ENCODE results near the gene PTCH1.

PTCH1 gene

DNA sequence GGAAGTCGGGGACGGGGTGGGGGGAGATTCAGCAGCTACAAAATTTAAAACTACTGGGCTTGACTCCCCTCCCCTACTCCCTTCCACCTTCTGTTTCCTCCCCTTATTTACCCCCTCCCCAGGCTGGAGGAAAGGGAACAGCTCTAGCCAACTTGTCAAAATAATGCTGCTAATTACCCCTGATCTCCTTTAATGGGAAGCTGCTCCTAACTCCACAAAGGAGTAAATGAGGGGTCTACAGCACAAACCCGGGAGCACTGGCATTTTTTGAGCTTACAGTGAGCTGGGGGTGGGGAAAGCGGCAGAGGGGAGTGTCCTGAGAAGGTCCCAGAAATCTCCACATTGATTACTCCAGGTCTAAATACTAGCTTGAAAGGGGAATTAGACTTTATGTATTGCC is 3.1 kb downstream of the PTCH1 start:
- no peak for DNase-seq

DNA sequence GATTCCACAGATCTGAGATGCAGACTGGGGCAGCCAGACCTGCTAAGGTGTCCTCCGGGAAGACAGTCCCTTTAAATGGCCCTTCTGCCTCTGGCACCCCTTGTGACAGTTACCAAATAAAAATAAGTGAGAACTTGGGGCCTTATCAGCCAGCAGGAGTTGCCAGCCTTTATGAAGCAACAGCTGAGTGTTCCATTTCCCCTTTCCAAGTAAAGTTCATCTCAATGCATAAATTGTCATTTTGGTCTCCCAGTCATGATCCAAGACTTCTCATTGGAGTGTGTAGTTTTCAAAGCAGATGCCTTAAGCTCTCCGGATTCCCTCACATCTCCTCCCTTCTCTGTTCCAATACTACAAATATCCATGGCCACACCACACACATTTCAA is 4.1 kb downstream of the PTCH1 start:
- DNase-seq, result no peak

DNA sequence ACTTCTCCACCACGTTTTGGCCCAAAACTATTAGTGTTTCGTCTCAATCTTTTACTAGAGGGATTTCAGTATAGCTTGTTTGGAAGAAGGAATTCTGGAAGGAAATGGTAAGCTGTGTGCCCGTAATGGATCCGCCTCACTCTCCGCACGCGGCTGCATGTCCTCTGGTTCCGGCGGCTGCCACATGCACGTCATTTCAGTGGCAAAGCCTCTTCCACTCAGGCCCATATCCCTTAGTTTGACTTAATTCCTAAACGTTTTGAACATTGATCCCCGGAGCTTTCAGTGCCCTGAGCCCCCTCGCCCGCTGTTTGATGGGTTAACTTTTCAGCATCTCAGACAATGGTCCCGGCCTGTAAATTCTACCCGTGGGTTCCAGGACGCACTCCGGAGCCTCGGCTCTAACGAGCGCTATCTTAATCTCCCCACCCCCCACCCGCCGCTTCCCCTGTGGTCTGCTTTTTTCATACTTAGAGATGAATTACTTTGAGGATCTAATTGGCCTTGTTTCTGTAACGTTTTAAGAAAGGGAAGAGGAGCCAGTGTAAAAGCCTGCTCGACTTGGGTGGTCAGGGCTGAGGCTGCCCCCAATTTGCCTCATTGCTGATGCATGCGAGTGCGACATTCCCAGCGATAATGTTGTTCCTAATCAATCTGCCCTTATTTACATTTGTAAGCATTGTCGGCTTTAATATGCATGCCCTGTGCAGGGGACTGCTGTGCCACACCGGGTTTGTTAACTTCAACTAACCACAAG is 4.6 kb downstream of the PTCH1 start:
- peak in 4 of 56 donors; percentile 12 to 37 (median 27) for DNase-seq

DNA sequence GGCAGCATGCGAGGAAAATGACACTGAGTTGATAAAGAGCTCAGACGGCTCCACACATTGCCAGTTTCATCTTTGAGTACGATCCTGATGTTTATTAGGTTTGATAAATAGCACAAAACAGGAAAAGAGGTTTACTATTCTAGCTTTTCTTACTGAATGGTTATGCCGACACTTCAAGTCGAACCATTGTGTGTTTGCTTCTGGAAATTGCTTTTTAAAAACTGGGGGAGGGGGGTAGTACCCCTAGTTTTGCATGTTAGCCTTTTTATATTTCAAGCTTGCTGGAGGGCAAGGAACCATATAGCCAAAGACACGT is 5.2 kb downstream of the PTCH1 start:
- DNase-seq, result no peak

DNA sequence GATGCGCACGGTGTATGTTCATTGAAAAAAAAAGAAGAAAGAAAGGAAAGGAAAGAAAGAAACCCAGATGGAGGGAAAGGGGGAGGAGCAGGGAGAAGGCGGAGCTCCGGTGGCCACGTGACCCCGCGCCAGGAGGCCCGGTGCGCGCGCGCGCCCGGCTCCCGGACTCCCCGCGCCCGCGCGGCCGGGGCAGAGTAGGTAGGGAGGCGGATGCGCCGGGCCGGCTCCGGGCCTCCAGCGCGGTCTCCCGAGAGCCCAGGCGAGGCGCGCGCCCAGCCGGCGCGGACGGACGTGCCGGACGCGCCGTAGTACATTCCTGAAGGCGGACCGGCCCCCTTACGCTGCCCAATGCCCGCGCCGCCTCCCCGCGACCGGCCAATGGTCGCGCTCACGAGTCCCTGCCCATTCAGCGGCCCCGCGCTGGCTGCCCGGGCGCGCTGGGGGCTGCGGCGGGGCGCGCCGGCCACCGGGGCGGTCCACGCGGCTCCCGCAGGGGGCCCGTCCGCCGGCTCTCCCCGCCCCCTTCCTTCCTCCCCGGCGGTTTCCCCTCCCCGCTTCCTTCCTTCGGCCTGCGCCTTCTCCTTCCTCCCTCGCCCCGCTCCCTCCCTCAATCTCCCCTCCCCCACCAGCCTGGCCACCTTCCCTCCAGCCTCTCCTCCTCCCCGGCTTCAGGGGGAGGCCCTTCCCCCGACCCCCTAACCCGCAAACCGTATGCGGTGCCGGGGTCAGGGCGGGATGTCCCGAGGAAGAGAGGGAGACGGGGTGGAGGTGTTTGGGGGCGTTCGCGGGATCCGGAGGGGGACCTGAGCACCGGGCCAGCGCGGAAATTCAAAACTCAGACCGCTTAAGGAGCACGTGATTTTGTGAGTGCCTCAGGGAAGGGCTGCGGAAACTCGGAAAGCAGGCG is 5.8 kb downstream of the PTCH1 start:
- DNase-seq, result peak; percentile 21 to 92 (median 80)

DNA sequence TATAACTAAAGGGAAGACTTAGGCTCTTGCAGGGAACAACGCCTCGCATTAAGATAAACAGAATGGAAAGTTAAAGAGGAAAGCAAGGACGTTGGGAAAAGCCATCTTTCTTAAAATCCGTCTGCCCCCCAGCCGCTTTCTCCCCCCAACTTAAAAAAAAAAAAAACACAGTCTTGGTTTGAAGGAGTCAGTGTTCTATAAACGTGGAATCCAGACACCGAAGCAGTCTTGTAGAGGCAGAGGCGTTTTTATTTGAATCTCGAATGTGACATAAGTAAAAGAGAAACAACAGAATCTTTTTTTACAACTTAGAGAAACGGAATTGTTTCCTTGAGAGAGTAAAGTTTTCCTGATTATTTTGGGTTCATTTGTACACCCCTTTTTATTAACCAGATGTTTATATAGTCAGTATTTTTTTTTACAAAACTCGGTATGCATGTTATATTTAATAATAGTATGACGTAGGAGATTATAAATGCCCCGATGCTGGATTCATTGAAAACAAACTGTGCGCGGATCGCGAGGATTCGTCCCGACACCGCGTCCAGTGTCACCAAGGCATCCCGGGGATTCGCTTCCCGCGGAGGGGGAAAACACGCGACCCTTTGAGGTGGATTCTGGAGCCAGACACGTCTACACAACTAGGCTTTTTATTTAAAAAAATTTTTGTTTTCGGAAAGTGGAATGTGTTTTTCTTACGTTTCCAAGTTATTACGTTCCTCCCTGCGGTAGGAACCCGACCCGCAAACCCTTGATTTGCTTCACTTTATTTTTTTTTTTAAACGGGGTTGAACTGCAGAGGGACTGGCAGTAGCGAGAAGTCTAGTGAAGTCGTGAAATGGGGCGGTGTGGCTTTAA is 6.7 kb downstream of the PTCH1 start:
- DNase-seq, result peak in 7 of 56 donors; percentile 15 to 45 (median 36)

DNA sequence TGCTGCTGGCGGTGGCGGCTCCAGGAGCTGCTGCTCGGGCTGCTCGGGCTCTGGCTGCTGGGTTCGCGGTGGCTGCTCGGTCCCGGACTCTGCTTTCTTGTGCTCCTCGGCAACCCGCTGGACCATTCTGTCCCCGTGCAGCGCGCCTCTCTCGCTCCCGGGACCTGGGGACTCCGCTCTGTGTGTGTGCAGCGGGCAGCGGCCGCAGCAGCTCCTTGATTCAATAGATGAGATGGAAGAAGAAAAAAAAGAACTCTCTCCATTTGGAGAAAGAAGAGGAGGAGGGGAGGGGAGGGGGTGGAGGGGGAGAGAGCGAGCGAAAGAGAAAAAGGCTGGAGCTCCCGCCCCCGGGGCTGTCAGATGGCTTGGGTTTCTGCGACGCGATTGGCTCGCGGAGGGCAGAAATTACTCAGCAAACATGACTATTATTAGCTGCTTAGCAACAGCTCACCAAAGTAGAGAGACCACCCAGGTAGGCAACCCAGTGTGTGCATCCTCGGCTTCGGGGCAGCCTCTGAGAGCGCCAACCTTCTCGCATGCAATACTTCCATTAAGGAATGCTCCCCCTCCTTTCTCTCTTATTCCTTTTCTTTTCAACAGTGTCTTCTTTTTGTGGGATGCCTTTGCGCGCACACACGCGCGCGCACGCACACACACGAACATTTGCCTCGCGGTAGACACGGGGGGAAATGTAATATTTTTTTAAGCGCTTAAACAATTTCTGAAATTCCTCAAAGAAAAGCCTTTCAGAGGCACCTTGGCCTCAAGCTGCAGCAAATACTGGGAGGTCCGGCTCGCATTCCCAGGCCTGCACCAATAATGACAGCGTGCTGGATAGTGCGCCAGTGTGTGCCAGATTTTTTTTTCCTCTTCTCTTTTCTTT is 7.6 kb downstream of the PTCH1 start:
- peak; percentile 20 to 93 (median 83) for DNase-seq

DNA sequence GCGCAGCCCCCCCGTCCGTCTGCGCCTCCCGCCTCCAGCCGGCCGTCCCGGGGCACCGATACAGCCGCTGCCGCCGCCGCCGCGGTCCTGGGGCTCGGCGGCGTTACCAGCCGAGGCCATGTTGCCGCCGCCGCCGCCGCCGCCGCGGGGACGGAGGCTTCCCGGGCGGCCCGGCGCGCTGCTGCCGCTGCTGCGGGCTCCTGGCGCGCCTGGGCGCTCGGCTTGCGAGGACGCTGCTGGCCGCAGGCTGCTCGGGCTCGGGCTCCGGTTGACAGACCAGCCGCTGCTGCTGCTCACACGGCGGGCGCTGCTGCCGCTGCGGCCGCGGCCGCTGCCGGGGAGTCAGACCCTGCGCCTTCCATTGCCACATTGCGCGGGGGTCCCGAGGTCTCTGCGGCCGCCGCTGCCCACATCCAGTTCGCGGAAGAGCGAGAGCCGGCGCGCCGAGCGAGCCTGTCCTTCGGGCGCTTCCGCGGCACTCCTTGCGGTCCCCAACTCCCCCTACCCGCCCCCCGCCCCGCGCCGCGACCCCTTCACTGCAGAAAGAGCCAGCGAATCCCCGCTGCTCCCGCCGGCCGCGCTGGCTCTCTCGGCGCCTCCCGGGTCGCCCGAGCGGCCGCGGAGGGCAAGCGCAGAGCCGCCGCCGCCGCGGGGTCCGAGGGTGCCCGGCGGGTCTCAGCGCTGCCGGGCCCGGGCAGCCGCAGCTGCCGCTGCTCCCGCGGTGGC is 8.4 kb downstream of the PTCH1 start:
- peak in 3 of 56 donors; percentile 14 to 63 (median 44) for DNase-seq

DNA sequence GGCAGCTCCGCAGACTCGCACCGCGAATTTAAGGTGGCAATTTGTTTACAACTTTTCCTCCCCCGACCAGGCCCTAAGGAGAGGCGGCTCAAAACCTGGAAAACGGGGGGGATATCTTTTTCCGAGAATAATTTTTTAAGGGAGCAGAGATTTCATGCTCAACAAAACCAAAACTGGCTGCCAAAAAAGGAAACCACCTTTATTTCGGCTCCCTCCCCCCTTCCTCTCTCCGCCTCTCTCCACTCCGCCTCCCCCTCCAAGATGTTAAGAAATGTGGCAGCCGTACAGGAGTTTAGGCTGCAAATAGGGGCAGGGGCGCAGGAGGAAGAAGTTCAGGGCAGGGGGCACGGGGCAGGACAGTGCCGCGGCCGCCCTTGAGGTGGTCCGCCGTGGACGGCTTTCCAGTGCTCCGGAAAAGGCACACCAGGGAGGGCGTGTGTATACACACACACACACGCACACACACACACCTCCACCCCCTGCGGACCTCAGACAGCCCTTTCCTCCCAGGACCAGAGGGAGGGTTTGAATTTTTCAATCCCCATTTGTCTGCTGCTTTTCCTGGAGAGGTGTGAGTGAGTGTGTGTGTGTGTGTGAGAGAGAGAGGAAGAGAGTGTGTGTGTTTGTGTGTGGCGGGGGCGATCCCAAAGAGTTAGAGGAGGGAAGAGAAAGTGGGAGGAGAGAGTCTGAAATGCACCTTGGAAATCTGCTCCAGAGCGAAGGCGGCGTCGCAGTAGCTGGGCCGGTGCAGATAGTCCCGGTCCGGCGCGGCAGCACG is 9.1 kb downstream of the PTCH1 start:
- peak in 37 of 56 donors; percentile 42 to 86 (median 66) for DNase-seq

DNA sequence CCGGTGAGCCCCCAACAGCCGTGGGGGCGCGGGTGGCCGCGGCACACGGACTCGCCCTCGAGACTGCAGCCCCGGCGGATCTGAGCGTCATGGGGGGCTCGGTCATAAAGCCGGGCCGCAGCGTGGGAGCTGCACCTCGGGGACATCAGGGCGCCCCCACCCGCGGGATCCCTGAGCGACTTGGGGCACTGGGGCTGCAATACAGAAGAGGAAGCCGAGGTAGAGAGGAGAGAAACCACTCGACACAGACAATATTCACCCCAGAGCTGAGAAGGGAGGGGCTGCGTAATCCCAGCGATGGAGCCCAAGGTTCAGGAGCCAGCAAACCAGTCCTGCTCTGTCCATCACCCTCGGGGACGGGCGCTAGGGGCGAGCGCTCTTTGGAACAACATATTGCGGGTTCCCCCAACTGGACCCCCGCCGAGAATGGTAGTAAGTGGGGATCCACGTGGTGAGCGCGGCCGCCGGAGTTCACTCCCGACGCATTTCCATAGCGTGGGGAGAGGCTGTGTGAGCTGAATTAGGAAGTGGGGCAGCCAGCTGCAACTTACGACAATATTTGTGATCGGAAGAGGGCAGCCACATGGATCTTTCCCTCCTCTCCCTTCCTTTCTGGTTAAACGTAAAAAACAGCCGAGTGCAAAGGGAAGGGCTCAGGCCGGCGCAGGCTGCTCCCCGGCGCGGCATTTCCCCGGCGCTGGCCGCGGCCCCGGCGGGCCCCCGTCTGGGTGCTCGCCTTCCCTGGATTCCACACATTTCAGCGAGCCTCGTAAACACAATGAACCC is 9.9 kb downstream of the PTCH1 start:
- DNase-seq, result peak in 41 of 56 donors; percentile 39 to 85 (median 69)

DNA sequence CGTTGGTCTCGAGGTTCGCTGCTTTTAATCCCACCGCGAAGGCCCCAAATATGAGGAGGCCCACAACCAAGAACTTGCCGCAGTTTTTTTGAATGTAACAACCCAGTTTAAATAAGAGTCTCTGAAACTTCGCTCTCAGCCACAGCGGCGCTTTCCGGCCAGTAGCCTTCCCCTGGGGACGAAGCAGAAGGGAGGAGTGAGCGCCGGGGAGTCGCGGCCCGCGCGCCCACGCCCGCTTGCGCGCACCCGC is 10.4 kb downstream of the PTCH1 start:
- DNase-seq, result peak in 11 of 56 donors; percentile 24 to 70 (median 60)

DNA sequence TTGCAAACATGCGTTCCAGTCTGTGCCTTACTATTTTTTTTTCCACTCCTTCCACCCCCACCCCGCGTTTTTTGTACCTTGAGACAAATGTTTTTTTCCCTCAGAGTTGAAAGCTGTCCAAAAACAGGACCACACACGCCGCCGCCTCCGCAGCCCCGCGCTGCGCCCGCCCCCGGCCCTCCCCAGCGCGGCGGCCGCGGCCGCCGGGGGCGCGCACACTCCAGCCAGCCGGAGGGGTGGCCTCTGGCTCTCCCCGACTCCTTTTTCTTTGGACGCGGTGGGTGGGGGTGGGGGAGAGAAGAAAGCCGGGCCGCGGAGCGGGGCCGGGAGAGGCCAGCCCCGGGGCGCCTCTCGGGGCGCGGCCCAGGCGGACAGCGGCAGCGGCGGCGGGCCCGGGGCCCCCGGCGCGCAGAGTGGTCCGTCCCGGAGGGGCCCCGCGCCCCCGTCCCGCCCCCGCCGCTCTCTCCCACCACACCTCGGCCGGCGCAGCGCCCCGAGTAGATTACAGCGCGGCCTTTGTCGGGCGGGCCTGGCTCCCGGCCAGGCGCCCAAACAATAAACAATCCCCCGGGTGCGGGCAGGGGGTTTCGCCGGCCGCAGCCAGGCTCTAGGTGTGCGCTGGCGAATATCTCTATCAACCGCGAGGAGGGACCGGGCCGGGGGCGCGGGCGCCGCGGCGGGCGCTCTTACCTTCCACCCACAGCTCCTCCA is 10.9 kb downstream of the PTCH1 start:
- peak in 35 of 56 donors; percentile 35 to 85 (median 57) for DNase-seq

DNA sequence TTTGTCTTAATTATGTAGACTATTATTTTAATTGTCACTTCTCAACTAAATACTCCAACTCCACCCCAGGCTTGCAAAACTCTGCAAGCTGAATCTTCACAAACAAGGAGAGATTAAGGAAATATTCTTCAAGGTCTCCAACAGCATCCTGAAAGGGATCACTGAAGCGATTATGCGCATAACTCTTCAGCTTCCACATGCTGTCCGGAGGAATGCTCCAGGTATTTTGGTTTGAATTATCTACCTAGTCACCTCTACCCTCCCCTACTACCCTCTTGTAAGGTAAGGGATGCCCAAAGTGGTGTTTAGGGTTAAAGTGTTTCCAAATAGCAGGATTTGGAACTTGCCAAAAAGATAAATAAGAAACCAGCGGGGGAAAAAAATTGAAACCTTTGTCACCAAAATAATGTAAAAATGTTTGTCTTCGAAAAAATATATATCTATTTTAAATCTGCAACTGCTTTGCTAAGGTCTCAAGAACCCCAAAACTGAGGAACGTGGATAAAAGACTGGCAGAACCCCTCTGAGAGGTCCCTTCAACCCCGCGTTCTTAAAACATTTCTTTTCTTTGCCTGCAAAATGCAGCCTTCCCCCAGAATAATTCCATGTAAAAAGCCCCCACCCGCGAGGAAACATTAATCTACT is 11.6 kb downstream of the PTCH1 start:
- no peak for DNase-seq

DNA sequence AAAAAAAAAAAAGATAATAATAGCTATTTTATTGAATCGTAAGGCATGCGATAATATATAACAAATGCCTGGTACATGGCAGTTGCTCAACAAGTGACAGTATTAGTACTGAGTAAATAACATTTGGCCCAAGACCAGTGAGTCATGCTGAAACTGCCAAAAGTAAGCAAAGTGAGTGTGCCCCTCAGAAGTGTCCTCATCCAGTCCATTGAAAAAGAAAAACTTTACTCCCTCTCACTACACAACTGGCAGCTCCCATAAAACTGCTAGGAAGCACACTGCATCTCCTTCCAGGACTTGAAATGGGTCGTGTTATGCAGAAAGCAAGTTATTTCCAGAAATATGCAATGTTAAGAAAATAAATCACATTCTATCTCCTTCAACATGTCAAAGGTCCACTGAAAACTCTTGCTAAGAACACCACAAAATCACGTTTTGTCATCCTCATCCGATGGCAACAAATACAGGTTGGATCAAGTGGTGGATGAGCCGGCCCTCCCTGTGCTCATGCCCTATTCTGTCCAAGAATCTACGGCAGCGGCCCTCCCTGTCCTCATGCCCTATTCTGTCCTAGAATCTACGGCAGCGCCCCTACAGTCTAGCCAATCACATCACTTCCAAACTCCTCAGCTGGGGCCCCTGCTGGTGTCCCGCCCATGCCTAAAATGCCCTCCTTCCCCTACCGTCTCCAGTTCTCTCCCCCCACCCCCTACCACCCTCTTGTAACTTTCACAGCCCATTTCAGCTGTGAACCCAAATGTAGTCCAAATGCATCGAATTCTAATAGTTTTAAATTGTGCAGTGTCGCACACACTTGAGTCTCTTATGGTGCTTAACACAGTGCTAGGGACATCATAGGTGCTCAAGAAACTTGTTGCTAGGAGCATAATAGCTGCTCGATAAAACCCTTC is 12.5 kb downstream of the PTCH1 start:
- DNase-seq, result peak in 8 of 56 donors; percentile 12 to 39 (median 19)

DNA sequence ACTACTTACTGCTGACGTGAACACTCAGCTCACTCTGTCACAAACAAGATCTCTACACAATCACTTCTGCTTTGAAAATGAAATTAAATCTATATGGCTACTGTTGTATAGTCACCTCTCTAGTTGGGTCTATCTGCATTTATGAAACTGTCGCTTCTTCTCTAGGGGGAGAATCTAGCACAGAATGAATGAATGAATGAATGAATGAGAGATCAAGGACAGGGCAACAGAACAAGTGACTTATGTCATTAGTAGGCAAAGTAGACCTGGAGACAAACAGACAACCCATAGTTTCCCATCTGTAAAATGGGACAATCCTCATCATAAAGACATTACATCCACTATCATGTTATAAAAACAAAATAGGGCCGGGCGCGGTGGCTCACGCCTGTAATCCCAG is 13.4 kb downstream of the PTCH1 start:
- no peak for DNase-seq

DNA sequence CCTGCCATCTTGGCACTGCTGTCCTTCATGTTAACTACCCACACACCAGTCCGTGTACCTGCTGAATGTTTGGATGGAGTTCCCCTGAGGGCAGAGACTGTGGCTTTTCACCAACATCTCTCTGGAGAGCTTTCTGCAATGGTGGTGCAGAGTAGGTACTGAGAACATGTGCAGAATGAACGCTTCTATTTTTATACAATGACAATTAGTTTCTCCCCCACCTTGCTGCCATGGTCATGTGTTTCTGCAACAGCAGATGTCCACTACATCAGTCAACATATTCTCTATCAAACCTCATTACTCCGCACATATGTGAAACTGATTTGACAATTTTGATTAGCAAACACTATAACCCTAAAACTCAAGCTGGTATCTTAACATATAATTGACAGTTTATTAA is 14.5 kb downstream of the PTCH1 start:
- DNase-seq, result no peak

Data from amygdala (tissue), 56 donors.